RPMI8226 (cell line): Measurements from ENCODE around the gene PXDC1.
"Not testable (repeated sequence)": the region's sequence is repeated elsewhere in the genome, so short reads cannot be mapped to it uniquely, and the experiment has no call there.

Experiments
- DNase-seq: peaks from one replicate; pipeline ENCODE4 v3.0.0-alpha.2; 2015

Gene PXDC1

DNA sequence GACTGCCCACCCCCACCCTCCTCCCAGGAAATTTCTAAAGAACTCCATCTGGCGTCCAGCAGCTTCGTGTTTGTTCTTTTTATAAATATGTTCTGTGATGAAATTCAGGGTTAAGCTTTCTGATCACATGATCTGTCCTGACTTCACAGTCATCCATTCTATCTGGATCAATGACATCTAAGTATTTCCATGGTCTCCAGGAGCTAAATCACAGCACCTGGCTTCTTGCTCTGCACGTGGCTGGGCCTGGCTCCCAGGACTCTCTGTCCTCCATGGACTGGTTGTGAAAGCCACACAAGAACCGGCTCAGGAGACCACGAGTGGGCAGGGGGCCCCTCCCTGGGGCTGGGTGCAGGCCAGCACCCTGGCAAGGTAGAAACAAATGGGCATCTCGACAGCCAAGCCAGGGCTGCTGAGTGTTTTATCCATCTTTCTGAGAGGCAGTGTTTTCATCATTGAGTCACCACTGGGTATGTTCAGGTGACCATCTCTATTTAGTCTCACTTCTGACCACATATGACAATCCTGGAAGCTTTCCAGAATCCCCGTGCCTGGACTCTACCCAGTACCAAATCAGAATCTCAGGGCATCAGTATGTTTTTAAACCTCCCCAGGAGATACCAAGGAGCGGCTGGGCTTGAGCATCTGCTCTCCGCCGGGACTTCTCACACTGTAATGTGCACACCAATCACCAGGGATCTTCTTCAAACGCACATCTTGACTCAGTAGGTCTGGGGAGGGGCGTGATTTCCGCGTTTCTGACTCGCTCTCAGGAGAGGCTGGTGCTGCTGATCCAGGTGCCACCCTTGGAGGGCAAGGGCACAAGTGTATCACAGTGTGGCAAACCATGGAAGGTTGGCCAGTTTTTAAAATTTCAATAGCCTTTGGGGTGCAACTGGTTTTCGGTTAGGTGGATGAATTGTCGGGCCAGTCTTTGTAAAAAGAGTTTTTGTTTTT is 31.6 kb upstream of the PXDC1 start:
- no peak for DNase-seq

DNA sequence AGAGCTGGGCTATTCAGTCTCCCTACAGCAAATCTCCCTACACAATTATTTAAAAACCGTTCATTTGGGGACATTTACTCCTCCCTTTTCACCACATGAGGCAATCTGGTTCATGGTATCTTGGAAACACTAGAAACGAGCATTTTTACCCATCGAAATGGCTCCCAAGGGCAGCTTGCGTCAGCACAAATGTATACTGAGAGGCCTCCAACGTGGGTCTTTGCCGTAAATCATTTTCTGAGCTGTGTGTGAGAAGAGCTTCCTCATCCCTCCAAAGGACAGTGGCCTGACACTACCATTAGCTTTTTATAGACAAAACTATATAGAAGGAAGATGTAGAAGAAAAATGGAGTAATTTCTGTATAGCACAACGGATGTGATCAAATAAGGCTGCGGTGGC is 30.0 kb upstream of the PXDC1 start:
- no peak for DNase-seq

DNA sequence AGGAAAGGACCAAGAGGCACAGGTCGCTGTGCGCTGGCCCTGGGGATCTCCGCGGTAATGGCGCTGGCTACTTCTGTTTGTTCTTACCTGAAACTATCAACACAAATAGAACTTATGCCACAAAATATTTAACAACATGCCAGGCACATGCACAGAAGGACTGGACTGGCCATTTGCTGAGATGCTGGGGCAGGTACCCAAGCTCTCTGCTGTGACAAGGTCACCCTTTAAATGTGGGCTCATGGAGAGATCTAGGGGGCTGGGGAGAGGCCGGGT is 28.0 kb upstream of the PXDC1 start:
- no peak for DNase-seq

DNA sequence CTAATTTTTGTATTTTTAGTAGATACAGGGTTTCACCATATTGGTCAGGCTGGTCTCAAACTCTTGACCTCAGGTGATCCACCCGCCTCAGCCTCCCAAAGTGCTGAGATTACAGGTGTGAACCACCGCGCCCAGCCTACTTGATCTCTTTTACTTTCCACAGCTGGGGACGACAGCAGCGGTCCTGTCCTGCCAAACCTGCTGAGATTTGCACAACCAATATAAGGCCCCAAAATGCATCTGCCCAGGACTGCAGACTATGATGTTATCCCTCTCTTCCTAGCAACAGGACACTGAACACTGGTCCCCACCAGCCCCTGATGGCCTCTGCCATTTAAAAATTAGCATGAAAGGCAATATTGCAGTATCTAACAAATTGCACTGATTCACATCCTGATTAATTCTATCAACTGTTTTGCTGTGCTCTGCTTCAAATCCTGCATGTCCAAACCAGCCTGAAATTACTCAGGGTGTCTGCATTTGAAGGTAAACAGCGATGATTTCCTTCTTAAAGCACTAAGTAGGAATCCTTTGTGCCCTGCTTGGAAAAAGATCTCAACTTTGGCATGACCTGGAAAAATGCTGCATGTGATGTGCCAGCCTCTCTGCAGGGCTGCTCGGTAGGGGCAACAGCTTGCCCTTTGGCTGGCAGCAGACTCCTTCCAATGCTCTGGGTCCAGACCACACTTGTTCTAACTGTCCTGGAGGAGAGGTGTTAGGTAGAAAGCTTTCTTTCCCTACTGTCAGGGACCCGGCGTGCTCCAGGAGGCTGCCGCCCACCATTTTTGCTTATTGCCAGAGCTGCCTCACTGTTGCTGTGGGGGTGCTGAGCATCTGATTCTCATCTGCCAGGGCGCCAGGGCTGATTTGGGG is 27.4 kb upstream of the PXDC1 start:
- peak; percentile 52 for DNase-seq

DNA sequence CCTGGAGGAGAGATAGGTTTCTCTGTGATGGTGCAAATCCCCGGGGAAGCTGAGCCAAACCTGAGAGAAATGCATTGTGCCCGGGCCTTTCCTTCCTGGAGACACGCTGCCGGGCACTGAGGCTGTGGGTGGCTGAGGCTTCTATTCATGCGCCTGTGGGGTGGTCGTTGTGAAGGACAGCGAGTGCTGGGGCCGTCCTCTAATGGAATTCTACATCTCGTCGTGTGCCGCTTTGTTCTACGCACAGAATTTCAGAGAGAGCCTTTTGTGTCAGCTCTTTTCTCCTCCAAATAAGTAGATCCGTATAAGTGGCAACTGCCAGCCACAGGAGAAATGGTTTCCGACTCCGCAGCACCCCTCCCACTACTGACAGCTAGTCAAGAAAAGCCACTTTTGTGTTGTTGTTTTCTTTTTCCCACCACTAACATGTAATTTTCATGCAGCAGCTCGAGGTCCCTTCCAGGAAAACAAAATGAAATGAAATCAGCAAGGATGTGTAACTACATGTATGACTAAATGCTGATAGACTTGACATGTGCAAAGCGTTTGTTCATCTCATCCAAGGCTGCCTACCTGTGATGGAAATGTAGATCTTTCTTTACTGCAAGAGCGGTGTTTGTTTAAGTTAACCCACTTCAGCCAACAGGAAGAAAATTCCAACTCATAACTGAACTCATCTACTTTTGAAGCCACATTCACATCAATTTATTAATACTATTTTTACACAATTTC is 26.4 kb upstream of the PXDC1 start:
- DNase-seq, result no peak

DNA sequence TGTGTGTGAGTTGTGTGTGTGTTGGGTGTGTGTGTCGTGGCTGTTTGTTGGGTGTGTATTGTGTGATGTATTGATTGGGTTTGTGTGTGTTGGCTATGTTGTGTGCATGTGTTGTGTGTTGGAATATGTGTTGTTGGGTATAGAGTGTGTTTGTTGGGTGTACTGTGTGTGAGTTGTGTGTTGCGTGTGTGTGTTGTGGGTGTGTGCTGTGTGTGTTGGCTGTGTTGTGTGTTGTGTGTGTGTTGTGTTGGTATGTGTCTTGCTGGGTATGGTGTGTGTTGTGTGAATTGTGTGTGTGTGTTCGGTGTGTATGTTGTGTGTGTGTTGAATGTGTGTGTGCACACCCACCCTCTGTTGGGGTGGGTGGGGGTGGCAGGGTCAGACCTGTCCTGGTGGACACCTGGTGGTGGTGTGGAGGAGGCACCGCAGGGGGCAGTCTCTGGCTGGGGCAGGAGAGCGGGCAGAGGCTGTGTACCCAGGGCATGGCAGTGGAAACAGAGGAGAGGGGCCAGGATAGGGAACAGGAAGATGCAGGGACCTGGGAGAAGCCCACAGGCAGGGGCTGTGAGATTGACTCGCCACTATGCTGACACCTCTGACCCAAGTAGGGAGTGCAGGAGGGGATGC is 25.5 kb upstream of the PXDC1 start:
- DNase-seq, result peak; percentile 33

DNA sequence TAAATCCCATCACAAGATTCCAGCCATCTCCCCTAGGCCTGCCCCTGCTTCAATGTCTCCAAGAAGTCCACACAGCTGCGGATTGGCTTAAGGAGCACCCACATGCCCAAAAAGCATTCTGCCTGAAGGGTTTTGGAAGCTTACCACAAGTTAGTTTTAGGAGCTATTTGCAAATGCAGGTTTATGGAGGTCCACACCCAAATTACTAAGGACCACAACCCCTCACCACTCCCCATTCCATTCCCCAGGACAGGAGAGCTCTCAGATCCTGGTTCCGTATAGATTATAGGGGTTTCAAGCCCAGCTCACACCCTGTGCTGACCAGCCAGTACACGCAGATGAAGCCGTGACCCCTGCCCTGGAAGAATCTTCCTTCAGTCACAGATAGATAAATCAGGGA is 24.3 kb upstream of the PXDC1 start:
- no peak for DNase-seq

DNA sequence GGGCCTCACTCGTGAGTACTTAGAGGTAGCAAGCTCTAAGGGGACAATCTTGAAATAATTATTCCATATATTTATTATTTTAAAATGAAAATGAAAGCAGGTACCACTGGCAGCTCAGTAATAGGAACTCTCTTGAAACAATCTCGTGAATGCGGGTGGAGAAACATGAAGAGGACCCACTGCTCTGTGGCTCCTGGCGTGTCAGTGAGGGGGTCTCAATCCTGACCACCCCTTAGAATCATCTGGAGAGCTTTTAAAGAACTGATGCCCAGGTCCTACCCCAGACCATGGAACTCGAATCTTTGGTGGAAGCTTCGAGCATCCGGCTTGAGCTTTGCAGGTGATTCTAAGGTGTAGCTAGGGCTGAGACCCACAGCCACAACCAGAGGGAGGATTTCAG is 23.9 kb upstream of the PXDC1 start:
- DNase-seq, result no peak

DNA sequence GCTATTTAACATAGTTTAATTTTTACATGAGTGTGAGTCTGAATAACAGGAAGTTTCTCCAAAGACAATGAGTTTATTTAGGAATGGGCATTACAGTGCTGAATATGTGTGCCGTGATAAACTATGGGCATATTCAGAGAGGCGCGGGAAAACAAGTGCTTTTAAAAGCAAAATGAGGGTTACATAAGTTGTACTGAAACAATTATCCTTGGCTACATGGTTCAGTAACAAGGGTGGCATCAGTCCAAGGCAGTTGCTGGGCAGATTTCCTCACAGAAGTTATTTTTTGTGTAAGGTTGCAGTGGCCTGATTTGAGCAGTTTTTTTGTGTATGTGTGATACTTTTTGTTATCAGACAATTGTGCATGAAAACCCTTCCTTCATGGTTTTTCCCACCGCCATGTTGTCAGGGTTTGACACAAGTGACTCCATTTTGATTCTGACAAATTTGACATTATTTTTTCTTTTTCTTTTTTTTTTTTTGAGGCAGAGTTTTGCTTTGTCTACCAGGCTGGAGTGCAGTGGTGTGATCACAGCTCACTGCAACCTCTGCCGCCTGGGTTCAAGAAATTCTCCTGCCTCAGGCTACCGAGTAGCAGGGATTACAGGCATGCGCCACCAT is 22.3 kb upstream of the PXDC1 start:
- DNase-seq, result peak; percentile 37

DNA sequence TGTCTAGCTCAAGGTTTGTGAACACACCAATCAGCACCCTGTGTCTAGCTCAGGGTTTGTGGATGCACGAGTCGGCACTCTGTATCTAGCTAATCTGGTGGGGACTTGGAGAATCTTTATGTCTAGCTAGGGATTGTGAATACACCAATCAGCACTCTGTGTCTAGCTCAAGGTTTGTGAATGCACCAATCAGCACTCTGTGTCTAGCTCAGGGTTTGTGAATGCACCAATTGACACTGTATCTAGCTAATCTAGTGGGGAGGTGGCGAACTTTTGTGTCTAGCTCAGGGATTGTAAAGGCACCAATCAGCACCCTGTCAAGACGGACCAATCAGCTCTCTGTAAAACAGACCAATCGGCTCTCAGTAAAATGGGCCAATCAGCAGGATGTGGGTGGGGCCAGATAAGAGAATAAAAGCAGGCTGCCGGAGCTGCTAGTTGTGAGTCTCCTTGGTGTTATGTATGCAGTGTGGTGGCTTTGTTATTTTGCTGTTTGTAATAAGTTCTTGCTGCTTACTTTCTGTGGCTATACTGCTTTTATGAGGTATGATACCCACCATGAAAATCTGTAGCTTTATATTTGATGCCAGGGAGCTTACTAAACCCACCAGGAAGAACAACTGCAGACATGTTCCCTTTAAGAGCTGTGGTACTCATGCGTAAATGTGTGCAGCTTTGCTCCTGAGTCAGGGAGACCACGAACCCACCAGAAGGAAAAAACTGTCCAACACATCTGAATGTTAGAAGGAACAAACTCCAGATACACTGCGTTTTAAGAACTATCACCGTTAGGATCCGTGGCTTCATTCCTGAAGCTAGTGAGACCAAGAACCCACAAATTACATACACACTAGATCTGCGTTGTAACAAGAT is 20.9 kb upstream of the PXDC1 start:
- not testable (repeated sequence) for DNase-seq

DNA sequence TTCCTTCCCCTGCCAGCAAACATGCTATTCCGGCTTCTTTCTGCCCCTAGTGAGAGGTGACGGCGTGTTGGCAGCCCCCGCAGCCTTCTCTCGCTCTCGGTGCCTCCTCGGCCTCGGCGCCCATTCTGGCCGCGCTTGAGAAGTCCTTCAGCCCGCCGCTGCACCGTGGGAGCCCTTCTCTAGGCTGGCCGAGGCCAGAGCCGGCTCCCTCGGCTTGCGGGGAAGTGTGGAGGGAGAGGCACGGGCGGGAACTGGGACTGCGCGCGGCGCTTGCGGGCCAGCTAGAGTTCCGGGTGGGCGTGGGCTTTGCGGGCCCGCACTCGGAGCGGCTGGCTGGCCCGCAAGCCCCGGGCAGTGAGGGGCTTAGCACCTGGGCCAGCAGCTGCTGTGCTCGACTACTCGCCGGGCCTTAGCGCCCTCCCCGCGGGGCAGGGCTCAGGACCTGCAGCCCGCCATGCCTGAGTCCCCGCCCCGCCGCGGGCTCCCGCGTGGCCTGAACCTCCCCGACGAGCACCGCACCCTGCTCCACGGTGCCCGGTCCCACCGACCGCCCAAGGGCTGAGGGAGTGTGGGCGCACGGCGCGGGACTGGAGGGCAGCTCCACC is 20.0 kb upstream of the PXDC1 start:
- no peak for DNase-seq

DNA sequence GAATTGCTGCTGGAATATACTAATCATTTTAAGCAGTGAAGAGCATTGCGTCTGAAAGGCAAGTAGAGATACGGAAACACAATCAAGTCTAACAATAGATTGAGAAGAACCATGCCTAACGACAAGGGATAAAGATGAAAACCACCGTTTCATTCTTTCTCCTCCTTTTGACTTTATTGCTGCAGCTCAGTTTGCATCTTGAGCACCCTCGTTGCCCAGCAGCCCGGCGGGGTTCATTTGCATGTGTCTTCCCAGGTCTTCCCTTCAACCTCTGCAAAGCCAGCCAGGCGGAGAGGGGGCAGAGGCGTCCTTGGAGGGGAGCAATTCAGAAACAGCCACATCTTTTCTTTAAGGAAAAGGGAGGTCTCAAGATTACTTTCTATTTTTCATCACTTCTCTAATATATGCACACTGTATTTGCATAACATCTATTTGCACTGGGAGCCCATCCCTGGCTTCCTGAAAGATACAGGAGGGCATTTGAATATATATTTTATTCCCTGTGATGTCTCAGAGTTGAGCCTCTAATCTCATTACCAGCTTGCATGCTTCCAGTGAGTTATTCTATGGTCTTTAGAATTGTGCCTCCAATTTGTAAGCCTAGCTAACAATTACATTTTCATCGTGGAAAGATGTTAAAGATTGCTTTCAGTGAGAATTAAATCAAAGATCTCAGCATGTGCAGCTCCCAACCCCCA is 18.7 kb upstream of the PXDC1 start:
- no peak for DNase-seq

DNA sequence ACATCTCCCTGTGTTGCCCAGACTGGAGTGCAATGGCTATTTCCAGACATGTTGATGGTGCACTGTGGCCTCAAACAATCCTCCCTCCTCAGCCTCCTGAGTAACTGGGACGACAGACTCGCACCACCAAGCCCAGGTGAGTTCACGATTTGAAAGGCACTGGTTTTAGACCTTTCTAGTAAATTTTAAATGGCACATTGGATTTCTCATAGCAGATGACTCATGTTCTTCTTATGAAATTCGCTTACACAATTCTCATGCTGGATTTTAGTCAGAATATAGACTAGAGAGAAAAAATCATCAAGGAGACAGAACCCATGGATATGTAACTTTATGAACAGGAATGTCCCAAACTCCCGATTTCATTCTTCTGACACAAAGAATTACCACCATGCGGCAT is 18.1 kb upstream of the PXDC1 start:
- no peak for DNase-seq

DNA sequence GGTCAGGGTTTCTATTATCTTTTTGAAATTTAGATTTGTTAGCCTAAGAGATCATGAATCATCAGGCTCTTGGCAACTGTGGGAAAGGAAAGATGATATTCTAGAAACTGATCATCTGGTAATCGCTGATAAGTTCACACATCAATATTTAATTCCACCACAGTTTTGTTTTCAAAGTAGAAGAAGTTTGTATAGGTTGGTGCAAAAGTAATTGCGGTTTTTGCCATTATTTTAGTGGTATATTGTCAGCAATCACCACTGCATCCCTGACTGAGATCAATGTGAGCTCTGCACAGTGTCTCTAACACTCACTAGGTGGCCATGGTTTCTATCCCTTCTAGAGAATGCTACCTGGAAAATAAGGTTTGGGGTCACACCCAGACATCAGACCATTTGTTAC is 17.0 kb upstream of the PXDC1 start:
- no peak for DNase-seq

DNA sequence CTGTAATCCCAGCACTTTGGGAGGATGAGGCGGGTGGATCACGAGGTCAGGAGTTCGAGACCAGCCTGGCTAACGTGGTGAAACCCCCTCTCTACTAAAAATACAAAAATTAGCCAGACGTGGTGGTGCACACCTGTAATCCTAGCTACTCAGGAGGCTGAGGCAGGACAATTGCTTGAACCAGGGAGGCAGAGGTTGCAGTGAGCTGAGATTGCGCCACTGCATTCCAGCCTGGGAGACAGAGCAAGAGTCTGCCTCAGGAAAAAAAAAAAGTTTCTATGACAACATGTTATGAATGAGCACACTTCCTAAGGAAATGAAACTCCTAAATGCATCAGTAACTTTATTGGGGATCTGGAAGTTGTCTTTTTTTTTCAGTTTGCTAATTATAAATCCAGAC is 16.0 kb upstream of the PXDC1 start:
- DNase-seq, result not testable (repeated sequence)

DNA sequence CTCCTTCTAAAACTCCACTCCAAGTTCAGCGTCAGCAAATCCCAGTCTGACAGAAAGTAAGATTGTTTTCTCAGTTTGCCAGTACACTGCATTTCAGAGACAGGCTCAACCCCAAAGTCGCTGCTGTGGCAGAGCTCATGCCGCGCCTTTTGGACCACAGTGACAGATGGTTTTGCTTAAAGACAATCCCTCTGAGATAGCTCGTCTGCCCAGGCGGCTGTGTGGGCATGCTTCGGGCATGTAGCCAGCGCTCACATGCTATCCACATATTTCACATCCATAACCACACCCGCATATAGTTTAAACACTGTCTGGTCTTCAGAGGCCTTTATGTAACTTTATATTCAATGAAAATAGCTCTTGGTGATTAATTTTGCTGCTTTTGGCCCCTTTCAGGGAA is 14.7 kb upstream of the PXDC1 start:
- DNase-seq, result peak; percentile 96

DNA sequence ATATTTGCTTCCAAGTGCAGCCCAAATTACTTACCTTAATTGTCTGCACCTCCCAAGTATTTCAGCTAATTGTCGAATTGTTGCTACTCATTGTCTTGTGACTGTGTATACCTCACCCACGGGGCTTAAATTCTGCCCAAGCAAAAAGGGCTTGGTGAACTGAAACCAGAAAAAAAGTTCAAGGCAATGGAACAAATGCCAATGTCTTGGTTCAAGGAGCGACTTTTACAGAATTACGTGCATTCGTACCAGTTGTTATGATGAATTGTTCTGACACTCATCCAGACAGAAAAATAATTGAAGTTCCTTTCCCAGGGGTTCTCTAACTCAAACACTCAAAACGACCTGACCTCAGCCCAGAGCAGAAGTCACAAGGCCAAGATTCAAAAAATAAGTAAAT is 13.9 kb upstream of the PXDC1 start:
- DNase-seq, result no peak

DNA sequence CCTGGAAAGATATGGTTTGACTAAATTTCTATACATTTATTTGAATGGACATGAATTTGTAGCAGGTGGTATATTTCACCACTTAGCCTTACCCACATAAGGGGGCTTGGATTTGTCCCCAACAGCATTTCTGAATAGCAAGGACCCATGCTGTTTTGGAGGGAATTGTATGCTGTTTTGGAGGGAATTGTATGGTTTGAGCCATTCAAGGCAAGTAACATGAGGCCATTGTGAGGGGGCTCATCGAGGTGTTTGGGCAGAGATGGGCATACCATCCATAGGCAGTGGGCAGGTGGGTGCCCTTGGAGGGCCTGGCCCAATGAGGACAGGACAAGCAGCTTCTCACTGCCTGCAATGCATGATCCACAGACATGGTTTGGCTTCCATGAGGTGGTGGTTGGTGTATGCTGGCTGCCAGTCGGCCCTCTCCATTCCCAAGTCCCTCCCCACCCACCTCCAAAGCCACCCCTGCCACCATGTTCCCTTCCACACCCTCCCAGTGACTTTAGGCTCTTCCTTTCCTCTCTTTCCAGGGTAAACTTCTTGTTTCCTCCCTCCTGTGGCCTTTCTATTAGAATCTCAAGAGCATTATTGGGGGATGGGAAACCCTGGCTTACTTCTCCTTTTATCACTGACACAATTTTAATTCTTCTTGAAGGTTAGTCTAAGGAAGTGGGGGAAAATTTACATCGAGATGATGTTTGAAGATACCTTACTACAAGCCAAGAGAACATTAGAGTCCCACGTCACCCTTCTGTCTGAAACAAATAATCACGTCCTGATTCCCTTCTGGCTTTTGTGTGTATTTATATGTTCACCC is 13.2 kb upstream of the PXDC1 start:
- peak; percentile 47 for DNase-seq

DNA sequence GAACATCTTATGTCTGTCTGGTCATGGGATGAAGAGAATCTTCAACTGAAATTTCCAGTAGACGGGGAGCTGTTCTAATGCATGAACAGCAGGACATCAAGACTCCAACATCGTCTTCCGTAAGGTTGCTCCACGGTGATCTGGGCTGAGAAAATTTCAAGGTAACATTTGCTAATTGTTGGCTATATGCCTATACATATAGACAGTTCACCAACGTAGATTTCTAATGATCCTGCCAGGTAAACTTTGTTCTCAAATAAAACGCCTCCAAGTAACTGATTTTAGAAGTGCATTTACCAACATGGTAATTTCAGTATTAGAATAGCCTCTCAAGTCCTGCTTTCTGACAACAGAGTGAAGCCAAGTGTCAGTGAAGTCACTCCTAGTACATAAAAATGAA is 11.3 kb upstream of the PXDC1 start:
- DNase-seq, result no peak

DNA sequence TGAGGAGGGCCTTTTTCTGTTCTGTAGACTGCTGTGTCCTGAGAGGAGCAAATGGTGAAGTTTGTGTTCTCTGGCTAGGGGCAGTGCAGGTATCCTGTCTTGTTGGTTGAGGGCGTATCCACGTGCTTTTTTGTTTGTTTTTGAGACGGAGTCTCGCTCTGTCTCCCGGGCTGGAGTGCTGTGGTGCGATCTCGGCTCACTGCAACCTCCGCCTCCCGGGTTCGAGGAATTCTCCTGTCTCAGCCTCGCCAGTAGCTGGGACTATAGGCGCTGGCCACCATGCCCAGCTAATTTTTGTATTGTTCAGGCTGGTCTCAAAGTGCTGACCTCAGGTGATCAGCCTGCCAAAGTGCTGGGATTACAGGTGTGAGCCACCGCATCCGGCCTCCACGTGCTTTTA is 10.8 kb upstream of the PXDC1 start:
- peak; percentile 54 for DNase-seq
